Stimulated activated CD8-positive, alpha-beta memory T cell treated with anti-CD3 and anti-CD28 coated beads, Interleukin-4, amount 100 ng/mL, for 48 hours (primary cell): ENCODE data around the gene SLC1A3.

Experiments used
- DNase-seq: peaks from one replicate; pipeline ENCODE4 v3.0.0-alpha.2; 2020

SLC1A3 gene

GRCh38 chr5:36658038-36658756 lies 51.8 kb downstream of the SLC1A3 start:
- DNase-seq, result no peak

GRCh38 chr5:36659411-36659810 lies 53.0 kb downstream of the SLC1A3 start:
- no peak for DNase-seq

- no peak for DNase-seq
These were observed 54.1 kb downstream of the SLC1A3 start for GRCh38 chr5:36660397-36661049.

- no peak for DNase-seq
These were observed 55.2 kb downstream of the SLC1A3 start for GRCh38 chr5:36661456-36662220.

- no peak for DNase-seq
These were observed 56.0 kb downstream of the SLC1A3 start for GRCh38 chr5:36662291-36662851.

- no peak for DNase-seq
These were observed 58.4 kb downstream of the SLC1A3 start for GRCh38 chr5:36664766-36665165.

GRCh38 chr5:36665628-36666027 lies 59.2 kb downstream of the SLC1A3 start:
- DNase-seq, result no peak

- no peak for DNase-seq
These were observed 59.9 kb downstream of the SLC1A3 start for GRCh38 chr5:36666274-36666673.

GRCh38 chr5:36666986-36667385 lies 60.6 kb downstream of the SLC1A3 start:
- no peak for DNase-seq

GRCh38 chr5:36667824-36668223 lies 61.4 kb downstream of the SLC1A3 start:
- no peak for DNase-seq

- DNase-seq, result no peak
These were observed 62.7 kb downstream of the SLC1A3 start for GRCh38 chr5:36669015-36669651.

GRCh38 chr5:36670548-36670947 lies 64.1 kb downstream of the SLC1A3 start:
- no peak for DNase-seq

- no peak for DNase-seq
These were observed 68.9 kb downstream of the SLC1A3 start for GRCh38 chr5:36675282-36675681.

GRCh38 chr5:36679221-36679989 lies 73.0 kb downstream of the SLC1A3 start:
- no peak for DNase-seq

- DNase-seq, result no peak
These were observed 73.7 kb downstream of the SLC1A3 start for GRCh38 chr5:36680066-36680465.

GRCh38 chr5:36681711-36682110 lies 75.3 kb downstream of the SLC1A3 start:
- DNase-seq, result no peak

- DNase-seq, result no peak
These were observed 76.1 kb downstream of the SLC1A3 start for GRCh38 chr5:36682499-36682898.

- DNase-seq, result no peak
These were observed 77.5 kb downstream of the SLC1A3 start for GRCh38 chr5:36683821-36684434.

GRCh38 chr5:36685631-36686288 lies 79.4 kb downstream of the SLC1A3 start:
- DNase-seq, result no peak

GRCh38 chr5:36686881-36687280 lies 80.5 kb downstream of the SLC1A3 start:
- no peak for DNase-seq

- DNase-seq, result no peak
These were observed 82.3 kb downstream of the SLC1A3 start for GRCh38 chr5:36688722-36689121.
